Sciatic nerve (tissue), 2 donors: ENCODE results near the gene OSTF1. TPM values are rescaled to one million over a fixed set of nuclear protein-coding genes. Genes with fewer than 3 reads are reported as not detected.

Source experiments
- ATAC-seq: fragments of 200-7000 bp; cut with Tn5 transposase; one replicate; pipeline ENCODE4 v1.9.1; 2020; ENCODE audit warnings: mild to moderate bottlenecking, moderate library complexity
- DNase-seq: peaks from one replicate; pipeline ENCODE4 v3.0.0-alpha.2; 2020; ENCODE audit warnings: low spot score
- intact Hi-C: fragments of 100-400 bp; cut with DNase I; formaldehyde crosslinking; loops from one replicate; pipeline ENCODE4 v1.14.2; 2022
- total RNA-seq: library from RNA; stranded (reverse); fragmentation: NEBNext Ultra II Directional; extraction: Animal tissue kit (Norgen Biotek cat#: 25700); gene quantifications from one replicate; pipeline ENCODE4 v1.2.1, GENCODE V29; 2021
- donor health status: DM: no; HTN: no; CAD: no.
- donor health status: DM: no; HTN: no; CAD: no.

Gene OSTF1
- total RNA-seq, 1 donor from 2014 or later = 57.6 TPM

GRCh38 chr9:75111019-75111622, 22.8 kb downstream of the OSTF1 start:
- no peak for ATAC-seq
- intact Hi-C loops = no loop called here
- DNase-seq = no peak

- DNase-seq = no peak
- ATAC-seq = no peak
- intact Hi-C loops = no loop called here
Measured at GRCh38 chr9:75112789-75113188, 24.5 kb downstream of the OSTF1 start.

GRCh38 chr9:75116306-75116705, 28.0 kb downstream of the OSTF1 start:
- intact Hi-C loops = no loop called here
- ATAC-seq (no peak), DNase-seq (no peak)

- intact Hi-C loops = no loop called here
- DNase-seq (no peak), ATAC-seq (no peak)
Measured at GRCh38 chr9:75117564-75117963, 29.2 kb downstream of the OSTF1 start.

- no peak for ATAC-seq
- intact Hi-C loops = no loop called here
- no peak for DNase-seq
Measured at GRCh38 chr9:75120686-75121085, 32.4 kb downstream of the OSTF1 start.

- intact Hi-C loops = no loop called here
- no peak for ATAC-seq
- DNase-seq = no peak
Measured at GRCh38 chr9:75121914-75122558, 33.7 kb downstream of the OSTF1 start.

GRCh38 chr9:75123696-75124095, 35.4 kb downstream of the OSTF1 start:
- intact Hi-C loops = no loop called here
- no peak for DNase-seq
- ATAC-seq = no peak

GRCh38 chr9:75128535-75128934, 40.2 kb downstream of the OSTF1 start:
- DNase-seq = no peak
- intact Hi-C loops = no loop called here
- no peak for ATAC-seq

GRCh38 chr9:75130172-75130571, 41.9 kb downstream of the OSTF1 start:
- ATAC-seq (no peak), DNase-seq (no peak)
- intact Hi-C loops = no loop called here

GRCh38 chr9:75130621-75131230, 42.4 kb downstream of the OSTF1 start:
- DNase-seq (no peak), ATAC-seq (no peak)
- intact Hi-C loops = no loop called here

- ATAC-seq = no peak
- intact Hi-C loops = no loop called here
- DNase-seq = no peak
Measured at GRCh38 chr9:75131700-75132099, 43.4 kb downstream of the OSTF1 start.

- DNase-seq = no peak
- intact Hi-C loops = no loop called here
- no peak for ATAC-seq
Measured at GRCh38 chr9:75132244-75132643, 43.9 kb downstream of the OSTF1 start.

GRCh38 chr9:75133396-75133795, 45.1 kb downstream of the OSTF1 start:
- no peak for DNase-seq
- intact Hi-C loops = no loop called here

GRCh38 chr9:75134495-75134894, 46.2 kb downstream of the OSTF1 start:
- ATAC-seq = no peak
- DNase-seq = no peak
- intact Hi-C loops = no loop called here

More at GRCh38 chr9:75133396-75133795, 45.1 kb downstream of the OSTF1 start:
- ATAC-seq = no peak

- ATAC-seq = no peak
- no peak for DNase-seq
- intact Hi-C loops = no loop called here
Measured at GRCh38 chr9:75138260-75139040, 50.1 kb downstream of the OSTF1 start.

- DNase-seq = no peak
- no peak for ATAC-seq
- intact Hi-C loops = no loop called here
Measured at GRCh38 chr9:75139201-75139600, 50.9 kb downstream of the OSTF1 start.

GRCh38 chr9:75140261-75140660, 51.9 kb downstream of the OSTF1 start:
- no peak for ATAC-seq
- no peak for DNase-seq
- intact Hi-C loops = no loop called here

- ATAC-seq = no peak
- intact Hi-C loops = no loop called here
- DNase-seq = no peak
Measured at GRCh38 chr9:75142202-75142601, 53.9 kb downstream of the OSTF1 start.

GRCh38 chr9:75146229-75146628, 57.9 kb downstream of the OSTF1 start:
- intact Hi-C loops = no loop called here
- ATAC-seq = no peak
- DNase-seq = no peak

GRCh38 chr9:75147638-75148037, 59.3 kb downstream of the OSTF1 start:
- no peak for DNase-seq
- intact Hi-C loops = no loop called here
- no peak for ATAC-seq
